IMR-90 (cell line): Measurements from ENCODE around the gene RPS6KA5. TPM values are rescaled to one million over a fixed set of nuclear protein-coding genes. Genes with fewer than 3 reads are reported as not detected.

Source experiments
- ATAC-seq: fragments of 200-7000 bp; cut with Tn5 transposase; 2 replicates; pipeline ENCODE4 v1.9.1; 2020; ENCODE audit warnings: low read depth, mild to moderate bottlenecking, moderate library complexity
- BruUV-seq: library from RNA; stranded (reverse); fragments of 400-500 nt; replicated peaks from 2 replicates; lab custom pipeline; 2021; lab: Mats Ljungman, UMichigan
- CTCF ChIA-PET: fragments of 300-600 bp; formaldehyde crosslinking; extraction: SDS; loops from one replicate; lab custom pipeline; 2021; ENCODE audit warnings: antibody characterized with exemption; lab: Yijun Ruan, JAX
- POLR2A ChIA-PET: fragments of 300-600 bp; sonication (Branson Sonifier 250); formaldehyde crosslinking; loops from one replicate; lab custom pipeline; 2022; ENCODE audit warnings: antibody characterized with exemption; ENCODE audit not compliant: unreplicated experiment; lab: Charles Lee
- DNase-seq: peaks from one replicate; pipeline ENCODE4 v3.0.0; 2013
- H2AFZ ChIP-seq: replicated peaks from 2 replicates; pipeline ENCODE3; 2013; ENCODE audit warnings: low read length, mild to moderate bottlenecking; ENCODE audit not compliant: poor library complexity
- H2AK5ac ChIP-seq: 2 replicates; pipeline ENCODE4 v1.6.1; 2013; ENCODE audit warnings: low read depth, low read length, inconsistent platforms
- H2AK9ac ChIP-seq: replicated peaks from 2 replicates; pipeline ENCODE3; 2013; ENCODE audit warnings: mild to moderate bottlenecking, low read depth, low read length, moderate library complexity; ENCODE audit not compliant: poor library complexity
- H2BK120ac ChIP-seq: 2 replicates; pipeline ENCODE4 v1.6.1; 2013; ENCODE audit warnings: low read depth, low read length, inconsistent platforms
- H2BK15ac ChIP-seq: 3 replicates; pipeline ENCODE4 v1.6.1; 2013; ENCODE audit warnings: low read depth, low read length, inconsistent platforms
- H2BK20ac ChIP-seq: 2 replicates; pipeline ENCODE4 v1.6.1; 2013; ENCODE audit warnings: low read depth, mild to moderate bottlenecking, inconsistent platforms, low read length, moderate library complexity
- H2BK5ac ChIP-seq: 2 replicates; pipeline ENCODE4 v1.6.1; 2013; ENCODE audit warnings: mild to moderate bottlenecking, low read depth, low read length, inconsistent platforms; ENCODE audit not compliant: poor library complexity, severe bottlenecking
- H3K14ac ChIP-seq: replicated peaks from 2 replicates; pipeline ENCODE4 v1.6.1; 2013; ENCODE audit warnings: low read depth, low read length, inconsistent platforms
- H3K18ac ChIP-seq: 2 replicates; pipeline ENCODE4 v1.6.1; 2013; ENCODE audit warnings: low read depth, low read length, control low read depth
- H3K23ac ChIP-seq: 2 replicates; pipeline ENCODE4 v1.6.1; 2013; ENCODE audit warnings: low read depth, low read length, inconsistent platforms
- H3K27ac ChIP-seq: 2 replicates; pipeline ENCODE4 v1.5.1; 2013; ENCODE audit warnings: mild to moderate bottlenecking, control low read depth, low read length; ENCODE audit not compliant: insufficient read depth
- H3K27me3 ChIP-seq: 2 replicates; pipeline ENCODE4 v1.6.1; 2013; ENCODE audit warnings: low read length; ENCODE audit not compliant: control insufficient read depth, insufficient read depth
- H3K36me3 ChIP-seq: 2 replicates; pipeline ENCODE4 v1.6.1; 2013; ENCODE audit warnings: low read length, mixed read lengths; ENCODE audit not compliant: control insufficient read depth, insufficient read depth
- H3K4ac ChIP-seq: 2 replicates; pipeline ENCODE4 v1.6.1; 2013; ENCODE audit warnings: low read depth, low read length, inconsistent platforms
- H3K4me1 ChIP-seq: 2 replicates; pipeline ENCODE4 v1.6.1; 2013; ENCODE audit warnings: low read length, mixed read lengths; ENCODE audit not compliant: control insufficient read depth, insufficient read depth
- H3K4me2 ChIP-seq: 2 replicates; pipeline ENCODE4 v1.6.1; 2013; ENCODE audit warnings: low read depth, mild to moderate bottlenecking, control low read depth, low read length, moderate library complexity
- H3K4me3 ChIP-seq: 2 replicates; pipeline ENCODE4 v1.5.1; 2013; ENCODE audit warnings: low read depth, mild to moderate bottlenecking, control low read depth, low read length, moderate library complexity; ENCODE audit not compliant: insufficient read depth
- H3K56ac ChIP-seq: 2 replicates; pipeline ENCODE4 v1.6.1; 2013; ENCODE audit warnings: low read length, inconsistent platforms; ENCODE audit not compliant: insufficient read depth; ENCODE audit errors: extremely low read depth
- H3K79me1 ChIP-seq, 2 experiments: 2 replicates each; pipeline ENCODE4 v1.6.1; 2013; ENCODE audit warnings: low read length in 2 of 2, inconsistent platforms in 1 of 2, low read depth in 1 of 2
- H3K9ac ChIP-seq: 2 replicates; pipeline ENCODE4 v1.6.1; 2013; ENCODE audit warnings: low read depth, low read length, control low read depth
- H3K9me1 ChIP-seq: 2 replicates; pipeline ENCODE4 v1.6.1; 2013; ENCODE audit warnings: low read length, inconsistent platforms; ENCODE audit not compliant: insufficient read depth
- H3K9me3 ChIP-seq: 2 replicates; pipeline ENCODE4 v1.6.1; 2013; ENCODE audit warnings: low read length; ENCODE audit not compliant: control insufficient read depth, insufficient read depth
- H4K20me1 ChIP-seq: 2 replicates; pipeline ENCODE4 v1.6.1; 2013; ENCODE audit warnings: low read length, inconsistent platforms; ENCODE audit not compliant: insufficient read depth
- H4K5ac ChIP-seq: 2 replicates; pipeline ENCODE4 v1.6.1; 2013; ENCODE audit warnings: mild to moderate bottlenecking, low read depth, low read length, control low read depth
- H4K8ac ChIP-seq, 2 experiments: 2 replicates each; pipeline ENCODE4 v1.6.1; 2013; ENCODE audit warnings: low read depth in 2 of 2, low read length in 2 of 2, control low read depth in 1 of 2, inconsistent platforms in 1 of 2
- H4K91ac ChIP-seq: 2 replicates; pipeline ENCODE4 v1.6.1; 2013; ENCODE audit warnings: low read depth, low read length, inconsistent platforms; ENCODE audit not compliant: insufficient read depth
- BHLHE40 ChIP-seq: fragments of 150-350 bp; IDR thresholded peaks from 2 replicates; pipeline ENCODE4 v1.6.1; 2016; ENCODE audit warnings: mild to moderate bottlenecking, low read depth, low read length
- CEBPB ChIP-seq: IDR thresholded peaks from 2 replicates; pipeline ENCODE4 v1.6.1; 2012; ENCODE audit warnings: low read depth, low read length, improper control_type of control experiment
- CHD1 ChIP-seq: IDR thresholded peaks from 2 replicates; pipeline ENCODE4 v1.6.1; 2012; ENCODE audit warnings: low read depth, low read length, improper control_type of control experiment
- FOS ChIP-seq: fragments of 150-350 bp; IDR thresholded peaks from 2 replicates; pipeline ENCODE4 v1.6.1; 2016; ENCODE audit warnings: low read depth, low read length
- MAFK ChIP-seq: IDR thresholded peaks from 2 replicates; pipeline ENCODE4 v1.6.1; 2012; ENCODE audit warnings: low read depth, low read length, improper control_type of control experiment
- MAZ ChIP-seq: IDR thresholded peaks from 2 replicates; pipeline ENCODE4 v1.6.1; 2012; ENCODE audit warnings: low read depth, mild to moderate bottlenecking, low read length, improper control_type of control experiment, moderate library complexity, borderline replicate concordance
- MXI1 ChIP-seq: IDR thresholded peaks from 2 replicates; pipeline ENCODE4 v1.6.1; 2012; ENCODE audit warnings: low read depth, mild to moderate bottlenecking, low read length, moderate library complexity, borderline replicate concordance
- NFE2L2 ChIP-seq: fragments of 150-350 bp; IDR thresholded peaks from 2 replicates; pipeline ENCODE4 v1.6.1; 2016; ENCODE audit warnings: low read depth, mild to moderate bottlenecking, low read length
- POLR2A ChIP-seq: IDR thresholded peaks from 2 replicates; pipeline ENCODE4 v1.6.1; 2012; ENCODE audit warnings: mild to moderate bottlenecking, low read depth, low read length
- RAD21 ChIP-seq: IDR thresholded peaks from 2 replicates; pipeline ENCODE4 v1.6.1; 2012; ENCODE audit warnings: low read length, improper control_type of control experiment
- RCOR1 ChIP-seq: IDR thresholded peaks from 2 replicates; pipeline ENCODE4 v1.6.1; 2012; ENCODE audit warnings: mild to moderate bottlenecking, low read length, improper control_type of control experiment; ENCODE audit not compliant: insufficient replicate concordance
- RFX5 ChIP-seq: IDR thresholded peaks from 2 replicates; pipeline ENCODE4 v1.8.0; 2012; ENCODE audit warnings: low read depth, mild to moderate bottlenecking, low read length, moderate library complexity
- SMC3 ChIP-seq: fragments of 150-350 bp; IDR thresholded peaks from 2 replicates; pipeline ENCODE4 v1.6.1; 2016; ENCODE audit warnings: low read depth, mild to moderate bottlenecking, antibody characterized with exemption, low read length, moderate library complexity
- WGBS, 2 experiments: methylation state at CpG; one replicate each; pipeline versions ENCODE4 v1.1.5 to v1.1.7; 2013; ENCODE audit warnings: missing lambda C conversion rate in 2 of 2; ENCODE audit not compliant: insufficient read length in 1 of 2; ENCODE audit errors: extremely low coverage in 2 of 2; 5-methylcytosine and 5-hydroxymethylcytosine counted together
- dilution Hi-C: fragments of 300-500 bp; cut with HindIII; formaldehyde crosslinking; loops from one replicate; pipeline ENCODE4 v1.14.3; 2018; ENCODE audit warnings: low sequenced_read_pairs; ENCODE audit not compliant: unreplicated experiment
- in situ Hi-C: fragments of 300-500 bp; cut with MboI; formaldehyde crosslinking; loops from 3 replicates; pipeline ENCODE4 v1.14.3; 2019; ENCODE audit warnings: low sequenced_read_pairs, inconsistent platforms, mixed read lengths
- intact Hi-C: fragments of 100-400 bp; cut with micrococcal nuclease; formaldehyde crosslinking; loops from 2 replicates; pipeline ENCODE4 v1.10.0; 2022
- polyA plus RNA-seq, 3 experiments: library from polyadenylated mRNA; depleted of rRNA; stranded (reverse); fragments of >200 nt; gene quantifications; 2 replicates each; pipeline ENCODE4 v1.2.3, GENCODE V29; 2012; ENCODE audit warnings: low replicate concordance in 1 of 3
- total RNA-seq: library from RNA; depleted of rRNA; stranded (reverse); fragments of >200 nt; gene quantifications from 2 replicates; pipeline ENCODE4 v1.2.3, GENCODE V29; 2012
- TF ChIP-seq, protein P1 (sequence below): conservative IDR thresholded peaks from 2 replicates; pipeline ENCODE4 v1.5.1; 2012; ENCODE audit warnings: mild to moderate bottlenecking, low read depth, low read length, improper control_type of control experiment
- TF ChIP-seq, protein P2 (sequence below): fragments of 150-350 bp; IDR thresholded peaks from 2 replicates; pipeline ENCODE4 v1.6.1; 2016; ENCODE audit warnings: low read depth, mild to moderate bottlenecking, low read length, moderate library complexity, borderline replicate concordance
- TF ChIP-seq, protein P3 (sequence below): fragments of 150-350 bp; IDR thresholded peaks from 2 replicates; pipeline ENCODE4 v1.6.1; 2017; ENCODE audit warnings: mild to moderate bottlenecking, antibody characterized with exemption, low read length, low read depth

RPS6KA5 gene
- total and polyA plus RNA-seq, 2 of the 4 experiments (the other 2 are of a cell fraction) = 0.36 TPM

DNA sequence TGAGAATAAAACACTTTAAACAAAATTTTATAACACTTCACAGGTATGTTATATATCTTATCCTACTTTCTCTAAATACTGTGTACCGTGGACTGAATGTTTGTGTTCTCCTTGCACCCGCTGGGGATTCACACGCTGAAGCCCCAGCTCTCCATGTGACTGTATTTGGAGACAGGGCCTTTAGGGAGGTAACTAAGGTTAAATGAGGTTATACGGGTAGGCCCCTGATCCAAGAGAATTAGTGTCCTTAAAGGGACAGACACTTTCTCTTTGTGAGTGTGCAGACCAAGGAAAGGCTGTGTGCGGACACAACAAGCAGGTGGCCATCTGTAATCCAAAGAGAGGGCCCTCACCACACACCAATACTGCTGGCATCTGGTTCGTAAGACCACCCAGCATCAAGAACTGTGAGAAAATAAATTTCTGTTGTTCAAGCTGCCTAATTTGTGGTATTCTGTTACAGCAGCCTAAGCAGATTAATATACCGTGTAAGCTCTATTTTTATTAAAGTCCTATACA, 174.1 kb downstream of the RPS6KA5 start:
- H2BK20ac ChIP-seq = no peak overlapping the region
- TF ChIP-seq, protein P1, sequence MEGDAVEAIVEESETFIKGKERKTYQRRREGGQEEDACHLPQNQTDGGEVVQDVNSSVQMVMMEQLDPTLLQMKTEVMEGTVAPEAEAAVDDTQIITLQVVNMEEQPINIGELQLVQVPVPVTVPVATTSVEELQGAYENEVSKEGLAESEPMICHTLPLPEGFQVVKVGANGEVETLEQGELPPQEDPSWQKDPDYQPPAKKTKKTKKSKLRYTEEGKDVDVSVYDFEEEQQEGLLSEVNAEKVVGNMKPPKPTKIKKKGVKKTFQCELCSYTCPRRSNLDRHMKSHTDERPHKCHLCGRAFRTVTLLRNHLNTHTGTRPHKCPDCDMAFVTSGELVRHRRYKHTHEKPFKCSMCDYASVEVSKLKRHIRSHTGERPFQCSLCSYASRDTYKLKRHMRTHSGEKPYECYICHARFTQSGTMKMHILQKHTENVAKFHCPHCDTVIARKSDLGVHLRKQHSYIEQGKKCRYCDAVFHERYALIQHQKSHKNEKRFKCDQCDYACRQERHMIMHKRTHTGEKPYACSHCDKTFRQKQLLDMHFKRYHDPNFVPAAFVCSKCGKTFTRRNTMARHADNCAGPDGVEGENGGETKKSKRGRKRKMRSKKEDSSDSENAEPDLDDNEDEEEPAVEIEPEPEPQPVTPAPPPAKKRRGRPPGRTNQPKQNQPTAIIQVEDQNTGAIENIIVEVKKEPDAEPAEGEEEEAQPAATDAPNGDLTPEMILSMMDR = no peak
- TF ChIP-seq SMC3 (no peak), CHD1 (no peak), MAZ (no peak), RFX5 (no peak), CEBPB (no peak), BHLHE40 (no peak), POLR2A (no peak), NFE2L2 (no peak), MAFK (no peak), MXI1 (no peak), RCOR1 (no peak), FOS (no peak), RAD21 (no peak)
- TF ChIP-seq, protein P2, sequence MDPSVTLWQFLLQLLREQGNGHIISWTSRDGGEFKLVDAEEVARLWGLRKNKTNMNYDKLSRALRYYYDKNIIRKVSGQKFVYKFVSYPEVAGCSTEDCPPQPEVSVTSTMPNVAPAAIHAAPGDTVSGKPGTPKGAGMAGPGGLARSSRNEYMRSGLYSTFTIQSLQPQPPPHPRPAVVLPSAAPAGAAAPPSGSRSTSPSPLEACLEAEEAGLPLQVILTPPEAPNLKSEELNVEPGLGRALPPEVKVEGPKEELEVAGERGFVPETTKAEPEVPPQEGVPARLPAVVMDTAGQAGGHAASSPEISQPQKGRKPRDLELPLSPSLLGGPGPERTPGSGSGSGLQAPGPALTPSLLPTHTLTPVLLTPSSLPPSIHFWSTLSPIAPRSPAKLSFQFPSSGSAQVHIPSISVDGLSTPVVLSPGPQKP = no peak
- TF ChIP-seq, protein P3, sequence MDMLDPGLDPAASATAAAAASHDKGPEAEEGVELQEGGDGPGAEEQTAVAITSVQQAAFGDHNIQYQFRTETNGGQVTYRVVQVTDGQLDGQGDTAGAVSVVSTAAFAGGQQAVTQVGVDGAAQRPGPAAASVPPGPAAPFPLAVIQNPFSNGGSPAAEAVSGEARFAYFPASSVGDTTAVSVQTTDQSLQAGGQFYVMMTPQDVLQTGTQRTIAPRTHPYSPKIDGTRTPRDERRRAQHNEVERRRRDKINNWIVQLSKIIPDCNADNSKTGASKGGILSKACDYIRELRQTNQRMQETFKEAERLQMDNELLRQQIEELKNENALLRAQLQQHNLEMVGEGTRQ = no peak
- in situ Hi-C loops = no loop called here
- intact Hi-C loops = no loop called here
- H3K56ac ChIP-seq = no peak overlapping the region
- 92% methylated on average over 2 of the region's 7 CpGs; no CpG with 5 or more reads in 1 of the 2 experiments for WGBS, 2 experiments
- dilution Hi-C loops = no loop called here
- DNase-seq (no peak), ATAC-seq (no peak)
- H3K4me2 ChIP-seq = no peak overlapping the region
- H4K5ac ChIP-seq = no peak overlapping the region
- no peak overlapping the region for H2AFZ ChIP-seq
- H3K4me3 ChIP-seq = no peak overlapping the region
- ChIA-PET POLR2A (no interaction called here), CTCF (interaction anchor here (1.7 kb wide), 1 partner anchor 16 kb away, joined by 6 read pairs; no protein-coding TSS in a partner anchor)
- H2AK5ac ChIP-seq = no peak overlapping the region
- H2BK5ac ChIP-seq = no peak overlapping the region
- H3K9me1 ChIP-seq = no peaks in the 10 kb centered on the region
- H3K27me3 ChIP-seq = no peaks in the 10 kb centered on the region
- no peaks in the 10 kb centered on the region; the same call in 1 of the 2 replicates for H3K9me3 ChIP-seq
- no peak overlapping the region for H3K18ac ChIP-seq
- no peak overlapping the region for H2BK15ac ChIP-seq
- no peaks in the 10 kb centered on the region for H4K20me1 ChIP-seq
- no peak overlapping the region for H3K9ac ChIP-seq
- H3K23ac ChIP-seq = no peak overlapping the region
- H3K36me3 ChIP-seq = no peaks in the 10 kb centered on the region
- H3K27ac ChIP-seq = no peak overlapping the region
- no peak overlapping the region for H4K91ac ChIP-seq
- H3K14ac ChIP-seq = no peak overlapping the region
- H4K8ac ChIP-seq = no peak overlapping the region
- H3K4me1 ChIP-seq = no peaks in the 10 kb centered on the region
- H3K4ac ChIP-seq = no peak overlapping the region
- no peaks in the 10 kb centered on the region for H3K79me1 ChIP-seq
- H2BK120ac ChIP-seq = no peak overlapping the region
- H2AK9ac ChIP-seq = no peak overlapping the region
- no TSS peak for BruUV-seq
